GM18511 (cell line): ENCODE data around the gene OCA2.

Source experiments
- ATAC-seq: cut with Tn5 transposase; IDR thresholded peaks from one replicate; pipeline ENCODE4 v1.9.1; 2021; ENCODE audit warnings: mild to moderate bottlenecking, moderate library complexity; ENCODE audit not compliant: unreplicated experiment

OCA2 gene

GRCh38 chr15:28005004-28005527, 94.0 kb downstream of the OCA2 start:
- ATAC-seq, result no peak

- ATAC-seq, result no peak
Observed at GRCh38 chr15:28004143-28005003, 94.7 kb downstream of the OCA2 start.

- no peak for ATAC-seq
Observed at GRCh38 chr15:28003302-28004037, 95.6 kb downstream of the OCA2 start.

GRCh38 chr15:28002867-28003266, 96.2 kb downstream of the OCA2 start:
- no peak for ATAC-seq

GRCh38 chr15:28002136-28002861, 96.8 kb downstream of the OCA2 start:
- no peak for ATAC-seq

- no peak for ATAC-seq
Observed at GRCh38 chr15:28001641-28002040, 97.5 kb downstream of the OCA2 start.

GRCh38 chr15:27993996-27994780, 104.9 kb downstream of the OCA2 start:
- ATAC-seq, result no peak

- ATAC-seq, result no peak
Observed at GRCh38 chr15:27993544-27993943, 105.6 kb downstream of the OCA2 start.

- no peak for ATAC-seq
Observed at GRCh38 chr15:27990521-27991515, 108.3 kb downstream of the OCA2 start.

- no peak for ATAC-seq
Observed at GRCh38 chr15:27989838-27990237, 109.3 kb downstream of the OCA2 start.

- no peak for ATAC-seq
Observed at GRCh38 chr15:27989427-27989826, 109.7 kb downstream of the OCA2 start.

- no peak for ATAC-seq
Observed at GRCh38 chr15:27985099-27985498, 114.0 kb downstream of the OCA2 start.

GRCh38 chr15:27983496-27983895, 115.6 kb downstream of the OCA2 start:
- no peak for ATAC-seq

- ATAC-seq, result no peak
Observed at GRCh38 chr15:27977696-27978095, 121.4 kb downstream of the OCA2 start.

- no peak for ATAC-seq
Observed at GRCh38 chr15:27973886-27974285, 125.2 kb downstream of the OCA2 start.

GRCh38 chr15:27970661-27971392, 128.3 kb downstream of the OCA2 start:
- ATAC-seq, result no peak

- no peak for ATAC-seq
Observed at GRCh38 chr15:27967541-27967940, 131.6 kb downstream of the OCA2 start.

- ATAC-seq, result no peak
Observed at GRCh38 chr15:27965546-27965945, 133.6 kb downstream of the OCA2 start.

- no peak for ATAC-seq
Observed at GRCh38 chr15:27961801-27962200, 137.3 kb downstream of the OCA2 start.
